NCI-H526 treated with DMSO at 0.1 percent for 48 hours (cell line): ENCODE data around the gene LAMB4.

Experiments used
- DNase-seq: peaks from one replicate; lab custom pipeline; 2025; lab: John Stamatoyannopoulos, UW

Gene LAMB4

DNA sequence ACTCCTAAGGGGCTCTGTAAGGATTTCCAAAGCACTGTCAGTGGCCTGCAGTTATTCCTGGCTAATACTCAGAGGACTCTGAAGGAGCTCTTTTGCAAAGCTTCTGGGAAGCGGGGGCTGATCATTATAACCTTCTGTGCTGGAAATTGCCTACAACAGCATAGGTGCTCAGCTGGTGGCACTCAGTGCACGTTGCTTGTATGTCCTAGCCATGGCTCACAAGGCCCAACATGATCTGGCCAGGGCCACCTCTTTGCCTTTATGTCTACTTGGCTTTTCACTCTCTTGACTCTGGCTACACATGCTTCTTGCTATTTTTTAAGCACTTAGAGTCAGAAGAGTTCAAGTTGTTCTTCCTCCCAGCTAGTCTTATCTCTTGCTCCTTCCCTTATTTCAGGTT lies 17.5 kb downstream of the LAMB4 start:
- DNase-seq, result no peak

DNA sequence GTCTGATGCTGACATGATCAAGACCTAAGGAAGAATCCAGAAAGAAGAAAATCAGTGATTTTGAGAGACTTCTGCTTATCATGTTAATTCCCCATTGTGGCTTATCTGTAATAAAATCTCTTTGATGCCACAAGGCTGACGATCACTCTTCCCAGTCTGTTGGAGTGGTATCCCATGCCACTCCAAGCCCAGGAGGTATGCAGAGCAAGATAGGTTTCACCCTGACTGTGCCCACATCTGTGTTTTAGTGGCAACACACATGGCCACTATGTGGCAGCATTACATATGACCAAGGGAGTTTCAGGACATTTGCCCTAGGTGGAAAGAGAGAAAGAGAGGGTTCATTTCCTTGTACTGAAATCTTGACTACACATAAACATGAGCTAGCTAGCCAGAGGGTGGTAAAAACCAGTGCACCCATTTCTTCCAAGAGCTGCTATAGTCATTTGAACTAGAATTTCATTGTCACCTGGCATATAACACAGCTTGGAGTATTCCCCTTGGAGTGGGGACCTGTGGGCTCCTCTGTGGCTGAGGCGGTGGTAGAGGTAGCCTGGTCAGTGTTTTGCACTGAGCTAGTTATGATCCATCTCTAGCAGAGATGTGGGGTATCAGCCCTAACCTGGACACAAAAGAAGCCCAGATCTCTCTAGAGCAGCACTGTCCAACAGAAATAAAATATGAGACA lies 20.8 kb downstream of the LAMB4 start:
- DNase-seq, result no peak

DNA sequence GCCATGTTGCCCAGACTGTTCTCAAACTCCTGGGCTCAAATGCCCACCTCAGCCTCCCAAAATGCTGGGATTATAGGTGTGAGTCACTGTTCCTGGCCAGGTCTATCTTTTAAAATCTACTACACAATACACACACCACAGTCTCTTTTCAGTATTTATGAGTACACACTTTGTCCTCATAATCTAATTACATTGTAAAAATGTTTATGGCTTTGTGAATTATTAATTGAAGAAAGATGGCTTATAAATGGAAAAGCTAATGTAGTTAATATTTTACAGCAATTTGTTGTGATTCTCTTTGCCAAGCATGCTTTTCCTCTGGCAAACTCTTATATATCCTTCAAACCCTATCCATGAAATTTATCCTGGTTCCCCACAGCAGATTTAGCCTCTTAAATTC lies 22.0 kb downstream of the LAMB4 start:
- no peak for DNase-seq

DNA sequence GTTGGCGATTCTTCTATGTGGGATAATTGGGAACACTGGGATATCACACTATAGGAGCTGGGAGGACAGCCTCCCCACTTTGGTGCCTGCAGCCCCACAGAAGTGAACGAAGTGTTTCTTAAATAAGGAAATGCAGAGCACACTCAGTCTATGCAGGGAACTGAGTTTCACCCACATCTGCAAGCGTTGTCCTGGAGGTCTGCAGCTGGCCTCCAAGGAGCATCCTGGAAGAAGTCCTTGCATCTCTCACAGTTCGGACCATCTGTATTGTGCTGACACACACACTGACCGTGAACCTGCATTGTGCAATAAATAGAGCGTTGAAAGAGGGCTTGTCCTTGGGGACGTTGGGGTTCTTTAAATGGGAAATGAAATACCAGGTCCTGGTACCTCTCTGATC lies 25.8 kb downstream of the LAMB4 start:
- no peak for DNase-seq

DNA sequence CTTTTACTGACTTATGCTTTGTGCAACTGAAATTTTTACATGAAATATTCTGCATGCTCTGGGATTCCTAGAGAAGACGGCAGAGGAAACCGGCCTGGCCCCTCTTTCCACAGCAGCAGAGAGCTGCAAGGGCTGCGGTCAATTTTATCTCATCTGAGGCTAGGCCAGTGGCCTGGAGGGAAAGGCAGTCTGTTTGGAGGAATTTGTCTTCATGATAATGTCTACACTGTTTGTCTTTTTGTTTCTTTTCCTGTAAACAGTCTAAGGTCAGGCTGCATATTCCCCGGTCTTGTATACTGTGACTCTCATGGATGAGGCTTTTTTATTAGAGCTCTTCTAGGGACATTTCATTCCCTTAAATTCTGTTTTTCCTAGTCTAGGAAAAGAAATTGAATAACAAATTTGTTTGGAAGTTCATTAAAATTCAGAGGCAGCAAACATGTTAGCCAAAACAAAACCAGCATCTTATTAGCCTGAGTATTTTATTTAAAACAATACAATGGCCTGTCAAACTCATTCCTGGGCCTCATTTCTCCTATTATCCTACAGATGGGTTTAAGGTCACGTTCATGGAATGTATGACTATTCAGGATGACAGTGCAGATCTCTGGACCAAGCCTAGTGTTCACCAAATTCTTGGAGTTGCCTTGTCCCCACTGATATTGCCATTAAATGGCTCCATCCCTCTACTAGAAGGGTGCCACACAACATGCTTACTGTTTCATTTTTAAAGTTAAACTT lies 26.4 kb downstream of the LAMB4 start:
- no peak for DNase-seq

DNA sequence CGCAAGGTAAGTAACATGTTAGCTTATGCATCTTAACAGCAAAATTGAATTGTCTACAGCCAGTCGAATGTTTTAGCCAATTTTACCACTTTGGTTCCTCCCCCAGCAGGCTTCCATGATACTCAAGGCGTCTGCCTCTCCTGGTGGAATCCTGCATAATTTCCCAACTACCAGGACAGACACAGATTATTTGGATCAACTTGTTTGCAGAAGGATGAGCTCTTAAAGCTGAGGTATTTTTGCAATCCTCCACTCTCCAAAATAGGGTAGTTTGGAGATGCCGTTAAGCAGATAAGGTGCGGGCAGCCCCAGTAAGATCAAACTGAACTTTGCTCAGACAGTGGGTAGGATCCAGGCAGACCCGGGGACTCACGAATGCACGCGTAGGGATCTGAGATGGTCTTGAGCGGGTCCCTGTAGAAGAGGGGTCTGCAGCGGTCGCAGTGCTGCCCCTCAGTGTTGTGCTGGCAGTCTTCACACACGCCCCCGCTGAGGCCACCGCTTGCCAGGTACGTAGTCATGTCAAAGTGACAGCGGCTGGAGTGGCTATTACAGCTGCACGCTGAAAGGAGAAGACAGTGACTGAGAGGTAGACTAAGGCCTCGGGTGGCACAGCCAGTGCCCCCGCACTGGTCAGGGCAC lies 27.4 kb downstream of the LAMB4 start:
- DNase-seq, result no peak

DNA sequence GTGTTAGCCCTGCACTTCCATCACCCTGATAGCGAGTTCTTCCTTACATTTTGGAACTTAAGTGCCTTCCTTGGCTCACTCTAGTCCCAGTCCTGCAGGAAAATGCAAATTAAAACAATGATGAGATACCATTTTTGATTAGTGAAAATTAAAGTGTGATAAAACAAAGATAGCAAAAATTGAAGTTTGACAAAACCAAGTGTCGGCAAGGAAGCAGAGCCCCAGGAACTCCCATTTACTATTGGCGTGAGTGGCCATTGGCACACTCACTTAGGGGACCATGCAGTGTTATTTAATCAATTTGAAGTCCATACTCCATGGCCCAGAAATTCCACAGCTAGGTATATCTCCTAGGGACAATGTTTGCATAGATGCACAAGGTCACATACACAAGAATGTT lies 28.4 kb downstream of the LAMB4 start:
- DNase-seq, result no peak

DNA sequence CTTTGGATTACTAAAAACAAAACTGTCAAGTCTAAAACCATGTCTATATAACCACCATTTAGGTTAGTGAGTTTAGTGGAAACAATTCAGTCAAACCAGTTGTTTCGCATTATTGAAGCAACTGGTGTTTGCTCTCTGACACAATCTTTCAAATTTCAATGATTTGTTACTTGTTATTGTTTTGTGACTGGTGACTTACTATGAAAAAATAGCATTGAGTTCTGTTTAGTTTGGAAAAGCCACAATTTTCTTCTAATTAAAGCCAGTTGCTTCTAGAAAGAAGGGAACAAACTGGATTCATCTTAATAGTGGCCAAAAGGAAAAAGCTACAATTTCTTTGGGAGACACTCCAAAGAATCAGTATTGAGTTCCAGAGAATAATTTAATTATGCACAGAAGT lies 30.4 kb downstream of the LAMB4 start:
- DNase-seq, result no peak

DNA sequence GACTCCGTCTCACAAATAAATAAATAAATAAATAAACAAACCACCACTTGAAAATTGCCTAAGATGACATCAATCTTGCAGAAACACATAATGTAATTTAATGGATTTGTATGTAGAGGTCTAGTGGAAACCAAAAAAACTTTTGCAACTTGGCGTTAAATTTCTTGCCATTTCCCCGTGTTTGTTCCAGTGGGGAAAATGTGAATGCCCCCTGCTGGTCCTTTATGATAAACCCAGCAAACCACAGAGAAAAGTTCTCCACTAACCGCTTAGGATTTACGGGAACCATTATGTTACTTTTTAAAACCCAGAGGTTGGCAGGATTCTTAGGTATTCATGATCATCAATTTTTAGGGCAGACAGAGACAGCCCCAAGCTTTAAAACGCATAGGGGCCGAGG lies 32.5 kb downstream of the LAMB4 start:
- DNase-seq, result no peak

DNA sequence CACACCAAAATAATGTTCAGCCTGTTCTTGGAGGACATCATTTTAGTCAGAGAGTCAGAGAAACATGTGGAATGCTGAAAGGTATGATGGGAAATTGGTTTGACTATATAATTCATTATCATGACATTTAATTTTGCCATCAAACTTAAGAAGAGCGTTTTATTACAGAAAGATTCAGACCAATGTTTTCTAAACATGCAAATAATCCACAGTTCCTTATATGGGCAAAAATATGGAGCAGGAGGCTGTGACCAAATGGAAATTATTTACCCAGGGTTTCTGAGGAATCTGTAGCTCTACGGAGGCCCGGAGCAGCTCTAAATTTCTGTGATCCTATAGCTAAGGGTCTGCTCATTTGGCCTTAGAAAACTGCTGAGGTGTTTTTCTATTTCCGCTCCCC lies 33.2 kb downstream of the LAMB4 start:
- DNase-seq, result no peak

DNA sequence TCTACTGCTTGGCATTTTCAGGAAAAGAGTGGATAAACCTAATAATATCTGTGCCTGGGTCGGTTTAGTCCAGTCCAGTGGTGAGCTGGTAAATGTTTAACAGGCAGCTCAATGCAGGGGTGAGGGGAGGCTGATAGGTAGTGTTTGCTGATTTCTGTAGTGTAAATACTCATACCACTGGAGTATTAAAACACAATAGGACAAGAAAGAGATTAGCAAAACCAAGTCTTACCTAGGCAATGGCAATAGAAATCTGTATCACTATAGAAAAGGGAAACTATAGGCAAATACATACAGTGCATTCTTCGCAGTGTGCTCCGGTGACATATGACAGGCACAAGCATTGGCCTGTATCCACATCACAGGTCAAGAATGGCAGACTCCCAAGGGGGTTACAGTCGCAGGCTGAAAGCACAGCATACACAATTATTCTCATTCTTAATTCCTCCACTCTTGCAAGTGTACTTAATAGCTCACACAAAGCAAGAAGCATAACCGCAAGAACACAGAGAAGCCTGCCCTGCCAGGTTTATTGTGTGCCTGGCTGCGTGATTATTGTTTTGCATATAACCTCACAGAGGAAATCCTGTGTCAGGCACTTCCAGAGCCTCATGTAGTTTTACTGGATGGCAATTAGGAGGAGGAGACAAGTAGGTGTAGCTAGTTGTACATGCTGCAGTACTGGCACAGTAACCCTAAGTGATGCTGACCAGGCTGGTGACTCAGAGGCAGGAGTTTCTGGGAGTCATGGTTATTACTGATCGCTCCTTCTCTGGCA lies 35.0 kb downstream of the LAMB4 start:
- peak; percentile 91 for DNase-seq

DNA sequence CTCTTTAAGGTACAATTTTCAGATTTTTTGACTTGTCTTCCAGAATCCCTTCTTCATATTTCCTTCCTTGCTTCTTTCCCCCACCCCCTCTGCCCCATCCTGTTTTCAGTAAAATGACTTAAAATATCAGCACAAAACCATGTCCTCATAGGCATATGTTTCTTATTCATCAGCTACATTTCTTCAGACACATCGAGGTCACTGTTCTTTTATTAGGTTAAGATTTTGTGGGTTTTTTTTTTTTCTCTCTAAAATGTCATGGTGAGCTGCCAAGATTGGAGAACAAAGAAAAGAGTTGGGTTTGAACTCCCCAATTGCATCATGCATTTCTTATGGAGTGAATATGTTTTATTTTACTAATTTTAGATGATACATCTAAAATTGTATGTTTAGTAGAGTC lies 35.8 kb downstream of the LAMB4 start:
- no peak for DNase-seq

DNA sequence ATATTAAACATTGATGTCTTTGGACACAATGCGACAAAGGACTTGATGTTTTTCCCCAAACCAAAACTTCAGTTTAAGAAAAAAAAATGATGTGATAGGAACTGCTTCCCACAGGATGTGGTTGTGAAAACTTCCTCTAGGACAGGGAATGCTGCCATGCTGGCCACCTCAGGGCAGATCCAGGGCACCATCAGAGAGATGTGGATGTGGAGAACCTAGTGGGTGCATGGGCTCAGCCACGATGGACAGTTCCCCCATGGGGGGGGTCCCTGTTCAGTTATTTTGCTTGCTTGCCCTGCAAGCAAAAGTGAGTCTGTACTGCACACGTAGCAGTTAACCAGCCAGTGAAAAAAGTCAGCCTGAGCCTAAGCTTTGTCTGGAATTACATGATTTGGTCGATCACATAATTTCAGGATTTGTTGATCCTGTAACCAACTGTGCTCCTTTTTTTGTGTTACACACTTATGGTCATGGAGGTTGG lies 36.3 kb downstream of the LAMB4 start:
- DNase-seq, result no peak

DNA sequence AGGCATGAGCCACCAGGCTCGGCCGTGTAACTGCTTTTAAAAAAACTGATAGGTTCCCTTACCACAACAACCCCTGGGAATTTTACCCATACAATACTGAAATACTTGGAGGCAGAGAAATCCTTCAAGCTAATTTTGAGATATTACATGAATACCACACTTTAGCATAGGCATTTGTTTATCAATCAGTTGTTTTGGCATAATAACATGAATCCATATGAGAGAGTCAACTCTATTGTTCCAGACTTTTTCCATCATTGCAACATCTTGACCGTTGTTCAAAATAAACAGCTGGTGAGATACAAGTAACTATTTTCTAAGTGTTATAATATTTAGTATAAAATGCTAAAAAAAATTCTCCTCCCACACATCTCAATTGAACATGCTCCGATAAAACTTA lies 36.8 kb downstream of the LAMB4 start:
- DNase-seq, result no peak

DNA sequence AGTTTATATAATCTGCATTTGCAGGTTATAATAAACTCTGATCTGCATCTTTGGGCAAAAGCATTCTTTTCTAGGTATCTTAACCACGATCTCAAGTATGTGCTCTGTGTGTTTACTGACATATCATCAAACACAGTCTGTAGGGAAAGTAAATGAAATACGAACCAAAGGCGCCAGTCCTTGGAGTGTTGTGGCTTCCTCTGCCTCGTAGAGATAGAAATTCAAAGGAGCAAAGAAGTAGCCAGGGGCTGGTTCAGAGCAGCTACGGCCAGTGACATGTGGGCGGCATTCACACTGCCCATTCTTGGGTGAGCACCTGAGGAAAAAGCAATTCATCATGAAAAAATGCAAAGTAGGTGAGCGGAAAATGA lies 38.7 kb downstream of the LAMB4 start:
- DNase-seq, result no peak

DNA sequence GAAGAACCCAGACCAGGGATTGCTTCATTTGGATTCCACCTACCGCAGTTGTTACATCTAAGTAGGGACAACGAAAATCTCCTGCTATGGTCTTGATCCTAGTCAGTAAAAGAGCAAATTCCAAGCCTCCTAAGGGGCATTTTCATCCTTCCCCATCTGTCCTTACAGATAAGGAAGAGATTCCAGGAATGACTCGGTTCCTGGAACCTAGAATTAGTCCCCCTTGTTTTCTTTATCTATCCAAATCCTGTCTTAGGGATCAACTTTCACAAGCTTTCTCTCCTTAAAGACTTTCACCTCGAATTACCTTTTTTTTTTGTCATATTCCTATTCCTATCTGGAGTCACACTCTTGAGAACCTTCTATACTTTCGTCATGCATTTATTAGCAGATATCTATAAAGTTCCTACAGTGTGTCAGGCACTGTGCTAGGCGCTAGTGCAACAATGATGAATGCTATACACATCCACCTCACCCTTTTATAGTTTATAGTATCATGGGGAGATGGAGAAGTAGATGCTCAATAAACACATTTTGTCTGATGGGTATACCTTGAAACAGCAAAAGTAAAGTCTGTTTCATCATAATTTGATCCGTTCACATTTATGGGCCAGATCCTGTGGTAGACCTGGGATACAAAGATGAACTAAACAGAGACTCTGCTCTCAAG lies 39.2 kb downstream of the LAMB4 start:
- no peak for DNase-seq

DNA sequence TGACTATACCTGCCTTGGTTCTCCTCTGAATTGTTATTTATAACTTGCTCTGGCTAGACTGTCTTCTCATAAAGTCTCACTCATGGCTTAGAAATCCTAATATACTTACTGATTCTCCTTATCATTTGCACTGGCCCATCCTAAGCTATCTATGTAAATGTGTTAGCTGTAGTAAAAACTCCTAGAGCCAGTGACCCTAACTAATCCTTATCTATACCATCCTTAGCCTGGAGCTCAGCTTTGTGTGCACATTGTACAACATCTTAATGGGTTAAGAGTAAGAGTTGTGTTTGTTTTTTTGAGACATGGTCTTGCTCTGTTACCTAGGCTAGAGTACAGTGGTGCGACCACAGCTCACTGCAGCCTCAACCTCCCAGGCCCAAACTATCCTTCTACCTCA lies 40.8 kb downstream of the LAMB4 start:
- no peak for DNase-seq

DNA sequence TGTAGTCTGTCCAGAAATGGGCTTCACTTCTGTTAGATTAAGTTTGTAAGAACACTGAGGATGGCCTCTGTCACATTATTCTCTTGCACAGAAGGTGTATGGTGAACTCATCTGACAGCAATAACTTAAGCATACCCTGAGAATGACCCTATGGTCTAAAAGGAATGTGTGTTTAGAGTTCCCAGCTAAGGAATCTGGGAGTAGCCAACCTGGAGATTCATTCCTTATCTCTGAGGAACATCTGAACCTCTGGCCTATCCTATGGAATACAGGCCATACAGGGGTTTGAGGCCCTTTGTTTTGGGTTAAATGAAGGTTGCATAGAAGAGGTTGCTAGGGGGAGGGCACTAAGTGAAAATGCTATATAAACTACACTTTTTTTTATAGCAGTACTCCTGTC lies 41.4 kb downstream of the LAMB4 start:
- no peak for DNase-seq

DNA sequence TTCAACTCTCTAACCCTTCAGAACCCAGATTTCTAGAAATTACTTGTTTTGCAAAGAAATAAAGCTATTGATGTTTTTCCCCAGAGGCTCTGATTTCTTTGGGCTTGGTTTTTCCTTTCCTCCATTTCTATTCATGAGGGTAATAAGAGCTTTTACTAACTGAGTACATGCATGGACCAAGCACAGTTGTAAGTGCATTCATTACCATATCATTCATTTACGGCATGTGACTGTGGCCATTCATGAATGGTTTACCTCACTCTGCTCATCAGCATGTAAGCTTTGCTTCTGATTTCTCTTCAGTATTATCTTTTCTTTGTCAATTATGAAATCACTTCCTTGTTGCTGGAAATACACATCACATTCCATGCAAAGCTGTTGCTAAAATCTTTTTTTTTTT lies 42.4 kb downstream of the LAMB4 start:
- no peak for DNase-seq

DNA sequence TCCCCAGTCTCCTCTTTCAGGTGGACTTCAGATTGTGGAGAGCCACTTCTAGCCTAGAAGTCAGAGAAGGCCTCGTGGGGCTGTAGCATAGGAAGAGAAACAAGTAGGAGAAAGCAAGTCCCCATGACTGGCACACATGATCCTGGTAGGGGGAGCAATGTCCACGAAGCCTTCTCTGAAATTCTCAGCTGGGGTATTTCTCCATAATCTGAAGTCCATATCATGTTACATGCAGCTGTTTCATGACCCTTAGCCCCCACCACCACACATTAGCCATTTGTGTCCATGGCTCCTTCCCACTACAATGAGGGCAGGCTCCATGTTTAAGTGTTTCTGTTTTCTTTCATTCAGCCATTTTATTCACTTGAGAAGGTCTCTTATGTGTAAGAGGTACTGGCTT lies 43.2 kb downstream of the LAMB4 start:
- no peak for DNase-seq

DNA sequence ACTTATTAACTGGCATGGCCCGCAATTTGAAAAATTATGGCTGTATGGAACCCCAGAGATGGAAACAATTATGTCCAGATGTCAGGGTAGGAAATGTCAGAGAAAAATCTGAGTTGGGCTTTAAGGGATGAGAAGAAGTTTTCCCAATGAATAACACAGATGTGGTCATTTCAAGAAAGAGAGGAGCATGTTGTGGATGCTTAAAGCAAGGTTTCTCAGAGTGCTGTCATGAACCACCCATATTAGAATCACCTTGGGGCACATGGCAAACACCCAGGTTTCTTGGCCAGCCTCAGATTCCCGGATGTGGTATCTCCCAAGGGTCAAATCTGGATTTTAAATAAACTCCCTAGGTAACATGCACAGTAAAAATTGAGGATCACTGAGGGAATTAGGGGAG lies 43.6 kb downstream of the LAMB4 start:
- DNase-seq, result no peak

DNA sequence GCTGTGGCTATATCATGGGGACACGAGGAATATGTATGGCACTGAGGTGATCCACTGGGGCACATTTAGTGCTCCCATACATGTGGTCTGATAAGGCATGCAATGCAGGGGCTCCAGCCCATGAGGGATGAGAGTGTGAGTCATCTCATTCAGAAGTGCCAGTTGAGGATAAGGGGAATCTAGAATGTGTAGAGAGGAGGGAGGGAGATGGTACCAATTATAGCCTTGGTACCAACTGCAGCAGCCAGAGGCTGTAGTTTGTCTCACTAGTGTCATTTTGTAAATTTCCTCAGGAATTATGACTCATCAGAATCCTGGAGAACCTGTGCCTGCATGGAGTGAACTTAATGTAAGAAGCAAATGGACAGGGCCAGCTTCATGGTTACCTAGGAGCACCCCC lies 46.2 kb downstream of the LAMB4 start:
- DNase-seq, result no peak
